Neural progenitor cell (in vitro differentiated cells): ENCODE results near the gene SDC1.

Experiments
- EZH2 ChIP-seq: fragments of 200-600 bp; sonication (generic); IDR thresholded peaks from 2 replicates; pipeline ENCODE4 v1.6.1; 2017; ENCODE audit warnings: antibody characterized with exemption, mild to moderate bottlenecking, moderate library complexity
- TF ChIP-seq, protein P1 (sequence below): fragments of 200-600 bp; sonication (generic); IDR thresholded peaks from 2 replicates; pipeline ENCODE4 v1.5.1; 2017; ENCODE audit warnings: antibody characterized with exemption, mild to moderate bottlenecking

- TF ChIP-seq EZH2: no peak
- TF ChIP-seq, protein P1, sequence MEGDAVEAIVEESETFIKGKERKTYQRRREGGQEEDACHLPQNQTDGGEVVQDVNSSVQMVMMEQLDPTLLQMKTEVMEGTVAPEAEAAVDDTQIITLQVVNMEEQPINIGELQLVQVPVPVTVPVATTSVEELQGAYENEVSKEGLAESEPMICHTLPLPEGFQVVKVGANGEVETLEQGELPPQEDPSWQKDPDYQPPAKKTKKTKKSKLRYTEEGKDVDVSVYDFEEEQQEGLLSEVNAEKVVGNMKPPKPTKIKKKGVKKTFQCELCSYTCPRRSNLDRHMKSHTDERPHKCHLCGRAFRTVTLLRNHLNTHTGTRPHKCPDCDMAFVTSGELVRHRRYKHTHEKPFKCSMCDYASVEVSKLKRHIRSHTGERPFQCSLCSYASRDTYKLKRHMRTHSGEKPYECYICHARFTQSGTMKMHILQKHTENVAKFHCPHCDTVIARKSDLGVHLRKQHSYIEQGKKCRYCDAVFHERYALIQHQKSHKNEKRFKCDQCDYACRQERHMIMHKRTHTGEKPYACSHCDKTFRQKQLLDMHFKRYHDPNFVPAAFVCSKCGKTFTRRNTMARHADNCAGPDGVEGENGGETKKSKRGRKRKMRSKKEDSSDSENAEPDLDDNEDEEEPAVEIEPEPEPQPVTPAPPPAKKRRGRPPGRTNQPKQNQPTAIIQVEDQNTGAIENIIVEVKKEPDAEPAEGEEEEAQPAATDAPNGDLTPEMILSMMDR: no peak
Measured at GRCh38 chr2:20236496-20236895, 11.6 kb upstream of the SDC1 start.
